Measurements from ENCODE around the gene ZBED1. TPM values are rescaled to one million over a fixed set of nuclear protein-coding genes. Genes with fewer than 3 reads are reported as not detected.
"Not testable (repeated sequence)": the region's sequence is repeated elsewhere in the genome, so short reads cannot be mapped to it uniquely, and the experiment has no call there.

Gene ZBED1
- total RNA-seq, 6 experiments from 2014 or later = 21.7 to 44.6 (median 36.9) TPM

DNA sequence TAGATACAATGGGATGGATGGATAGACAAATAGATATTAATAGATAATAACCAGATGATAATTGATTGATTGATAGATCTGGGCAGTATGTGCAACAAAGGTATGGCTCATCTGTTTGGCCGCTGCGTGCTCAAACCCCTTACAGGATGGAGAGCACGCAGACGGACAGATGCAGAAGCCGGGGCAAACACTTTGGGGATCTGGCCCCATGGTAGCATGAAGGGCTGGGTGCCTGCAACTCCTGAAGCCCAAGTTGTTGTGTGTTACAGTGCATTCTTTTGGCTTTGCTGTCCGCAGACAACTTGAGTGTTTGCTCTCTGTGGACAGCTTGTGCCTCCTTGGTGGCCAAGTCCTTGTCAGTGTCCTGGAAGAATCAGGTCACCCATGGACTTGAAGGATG is 10.6 kb upstream of the ZBED1 start:
- ATAC-seq = no peak
- H3K36me3 ChIP-seq = no peaks in the 10 kb centered on the region
- no peak for TF ChIP-seq POLR2A (IDR thresholded peaks at IDR 0.05)
- TF ChIP-seq, protein P1, sequence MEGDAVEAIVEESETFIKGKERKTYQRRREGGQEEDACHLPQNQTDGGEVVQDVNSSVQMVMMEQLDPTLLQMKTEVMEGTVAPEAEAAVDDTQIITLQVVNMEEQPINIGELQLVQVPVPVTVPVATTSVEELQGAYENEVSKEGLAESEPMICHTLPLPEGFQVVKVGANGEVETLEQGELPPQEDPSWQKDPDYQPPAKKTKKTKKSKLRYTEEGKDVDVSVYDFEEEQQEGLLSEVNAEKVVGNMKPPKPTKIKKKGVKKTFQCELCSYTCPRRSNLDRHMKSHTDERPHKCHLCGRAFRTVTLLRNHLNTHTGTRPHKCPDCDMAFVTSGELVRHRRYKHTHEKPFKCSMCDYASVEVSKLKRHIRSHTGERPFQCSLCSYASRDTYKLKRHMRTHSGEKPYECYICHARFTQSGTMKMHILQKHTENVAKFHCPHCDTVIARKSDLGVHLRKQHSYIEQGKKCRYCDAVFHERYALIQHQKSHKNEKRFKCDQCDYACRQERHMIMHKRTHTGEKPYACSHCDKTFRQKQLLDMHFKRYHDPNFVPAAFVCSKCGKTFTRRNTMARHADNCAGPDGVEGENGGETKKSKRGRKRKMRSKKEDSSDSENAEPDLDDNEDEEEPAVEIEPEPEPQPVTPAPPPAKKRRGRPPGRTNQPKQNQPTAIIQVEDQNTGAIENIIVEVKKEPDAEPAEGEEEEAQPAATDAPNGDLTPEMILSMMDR (IDR thresholded peaks at IDR 0.05) = no peak
- no peaks in the 10 kb centered on the region for H3K4me1 ChIP-seq
- H3K27ac ChIP-seq = no peak overlapping the region
- peak in 1 of 3 donors; percentile 28 for DNase-seq
- WGBS (ENCODE audit: insufficient coverage, low coverage, low lambda C conversion rate, missing lambda C conversion rate) = no CpG with 5 or more reads among the region's 6 CpGs
- intact Hi-C loops (cut with DNase I) = no loop called here
- H3K4me3 ChIP-seq = no peak overlapping the region
- H3K9me3 ChIP-seq = no peaks in the 10 kb centered on the region
- H3K27me3 ChIP-seq = no peaks in the 10 kb centered on the region

DNA sequence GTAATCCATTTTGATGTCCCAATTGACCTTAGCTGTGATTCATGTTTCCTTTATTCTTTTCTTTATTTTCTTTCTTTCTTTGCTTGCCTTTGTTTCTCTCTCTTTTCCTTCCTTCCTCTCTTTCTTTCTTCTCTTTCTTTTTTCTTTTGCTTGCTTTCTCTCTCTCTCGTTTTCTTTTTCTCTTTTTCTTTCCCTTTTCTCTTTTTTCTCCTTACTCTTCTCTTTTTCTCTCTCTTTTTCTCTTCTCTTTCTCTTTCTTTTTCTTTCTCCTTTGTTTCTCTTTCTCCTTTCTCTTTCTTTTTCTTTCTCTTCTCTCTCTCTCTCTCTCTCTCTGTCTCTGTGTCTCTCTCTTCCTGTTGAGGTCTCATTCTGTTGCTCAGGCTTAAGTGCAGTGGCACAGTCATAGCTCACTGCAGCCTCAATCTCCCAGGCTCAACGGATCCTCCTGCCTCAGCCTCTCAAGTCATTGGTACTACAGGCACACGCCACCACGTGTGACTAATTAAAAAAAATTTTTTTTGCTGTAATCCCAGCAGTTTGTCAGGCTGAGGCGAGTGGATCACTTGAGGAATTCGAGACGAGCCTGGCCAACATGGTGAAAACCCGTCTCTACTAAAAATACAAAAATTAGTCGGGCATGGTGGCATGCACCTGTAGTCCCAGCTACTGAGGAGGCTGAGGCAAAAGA is 8.0 kb upstream of the ZBED1 start:
- Histone ChIP-seq H3K36me3 (no peaks in the 10 kb centered on the region), H3K4me3 (no peak overlapping the region), H3K4me1 (no peaks in the 10 kb centered on the region), H3K27me3 (no peaks in the 10 kb centered on the region), H3K27ac (no peak overlapping the region), H3K9me3 (no peaks in the 10 kb centered on the region)
- 70% methylated on average over 9 of the region's 9 CpGs for WGBS (ENCODE audit: insufficient coverage, low coverage, low lambda C conversion rate, missing lambda C conversion rate)
- no peak for TF ChIP-seq POLR2A (IDR thresholded peaks at IDR 0.05)
- TF ChIP-seq, protein P1 (IDR thresholded peaks at IDR 0.05) = no peak
- DNase-seq (no peak), ATAC-seq (no peak)
- intact Hi-C loops (cut with DNase I) = no loop called here

DNA sequence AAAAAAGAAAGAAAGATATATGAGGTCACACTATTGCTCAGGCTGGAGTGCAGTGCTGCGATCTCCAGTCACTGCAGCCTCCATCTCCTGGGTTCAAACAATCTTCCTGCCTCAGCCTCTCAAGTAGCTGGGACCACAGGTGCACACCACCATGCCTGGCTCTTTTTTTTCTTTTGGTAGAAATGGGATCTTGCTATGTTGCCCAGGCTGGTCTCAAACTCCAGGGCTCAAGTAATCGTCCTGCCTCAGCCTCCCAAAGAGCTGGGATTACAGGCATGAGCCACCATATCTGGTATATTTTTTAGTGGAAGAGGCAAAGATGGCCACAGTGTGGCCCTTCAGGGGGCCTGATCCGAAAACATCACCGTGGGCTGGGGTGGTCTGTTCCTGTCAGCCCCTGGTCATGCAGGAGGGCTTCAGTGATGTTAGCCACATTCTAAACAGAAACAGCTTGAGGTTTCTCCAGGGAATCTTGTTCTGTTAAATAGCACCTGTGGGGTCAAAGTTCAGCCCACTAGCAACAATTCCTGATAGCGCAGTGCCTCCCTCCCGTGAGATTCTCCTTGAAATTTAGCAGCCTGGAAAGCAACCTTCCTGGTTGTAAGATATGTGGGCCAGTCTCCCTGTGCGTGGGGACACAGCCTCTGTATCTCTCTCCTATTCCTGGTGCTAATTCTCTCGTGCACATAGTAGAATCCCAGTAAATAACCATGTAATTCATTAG is 7.3 kb upstream of the ZBED1 start:
- Histone ChIP-seq H3K27me3 (no peaks in the 10 kb centered on the region), H3K36me3 (no peaks in the 10 kb centered on the region), H3K4me3 (no peak overlapping the region), H3K27ac (no peak overlapping the region), H3K9me3 (no peaks in the 10 kb centered on the region), H3K4me1 (no peaks in the 10 kb centered on the region)
- 70% methylated on average over 8 of the region's 8 CpGs for WGBS (ENCODE audit: insufficient coverage, low coverage, low lambda C conversion rate, missing lambda C conversion rate)
- TF ChIP-seq, protein P1 (IDR thresholded peaks at IDR 0.05) = no peak
- TF ChIP-seq POLR2A (IDR thresholded peaks at IDR 0.05) = no peak
- intact Hi-C loops (cut with DNase I) = no loop called here
- ATAC-seq (no peak), DNase-seq (peak in 1 of 3 donors; percentile 30)

DNA sequence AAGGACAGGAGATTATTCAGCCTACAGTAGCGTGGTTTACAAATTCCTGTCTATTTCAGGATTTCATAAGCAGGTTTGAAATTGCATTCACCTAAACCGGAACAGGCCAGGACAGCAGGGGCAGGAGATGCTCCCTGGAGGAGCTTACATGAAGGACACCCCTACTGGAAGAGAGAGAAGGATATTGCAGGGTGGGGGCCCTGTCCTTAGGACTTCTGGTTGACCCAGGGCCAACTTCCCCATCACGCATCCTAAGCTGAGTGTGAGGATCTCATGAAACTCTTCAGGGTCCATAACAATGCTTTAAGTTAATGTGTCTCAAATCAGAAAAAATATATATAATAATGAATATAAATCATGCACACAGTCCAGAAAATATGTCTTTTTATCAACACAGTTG is 6.4 kb upstream of the ZBED1 start:
- Histone ChIP-seq H3K27me3 (no peaks in the 10 kb centered on the region), H3K27ac (no peak overlapping the region), H3K9me3 (no peaks in the 10 kb centered on the region), H3K36me3 (no peaks in the 10 kb centered on the region), H3K4me3 (no peak overlapping the region), H3K4me1 (no peaks in the 10 kb centered on the region)
- no peak for ATAC-seq
- DNase-seq = peak in 1 of 3 donors; percentile 27
- TF ChIP-seq POLR2A (IDR thresholded peaks at IDR 0.05) = no peak
- TF ChIP-seq, protein P1 (IDR thresholded peaks at IDR 0.05) = no peak
- intact Hi-C loops (cut with DNase I) = no loop called here
- WGBS (ENCODE audit: insufficient coverage, low coverage, low lambda C conversion rate, missing lambda C conversion rate) = 87% methylated on average over 2 of the region's 3 CpGs

DNA sequence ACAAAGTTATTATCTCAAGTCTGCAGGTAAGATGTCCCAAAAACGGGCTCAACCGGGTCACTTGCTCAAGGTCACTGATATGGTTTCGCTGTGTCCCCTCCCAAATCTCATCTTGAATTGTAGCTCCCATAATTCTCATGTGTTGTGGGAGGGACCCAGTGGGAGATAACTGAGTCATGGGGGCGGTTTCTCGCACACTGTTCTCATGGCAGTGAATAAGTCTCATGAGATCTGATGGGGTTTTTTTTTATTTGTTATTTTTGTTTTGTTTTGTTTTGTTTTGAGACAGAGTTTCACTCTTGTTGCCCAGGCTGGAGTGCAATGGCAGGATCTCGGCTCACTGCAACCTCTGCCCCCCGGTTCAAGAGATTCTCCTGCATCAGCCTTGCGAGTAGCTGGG is 4.6 kb upstream of the ZBED1 start:
- 86% methylated on average over 8 of the region's 8 CpGs for WGBS (ENCODE audit: insufficient coverage, low coverage, low lambda C conversion rate, missing lambda C conversion rate)
- H3K9me3 ChIP-seq; intact Hi-C loops (cut with DNase I); H3K36me3 ChIP-seq; ATAC-seq; H3K4me3 ChIP-seq; H3K4me1 ChIP-seq; H3K27ac ChIP-seq; H3K27me3 ChIP-seq: not testable (repeated sequence)
- peak in 1 of 3 donors; percentile 5 for DNase-seq

Data from right lobe of liver (tissue), 6 donors.